AG04450 (cell line): ENCODE results near the gene TSPEAR. TPM values are rescaled to one million over a fixed set of nuclear protein-coding genes. Genes with fewer than 3 reads are reported as not detected.

Experiments
- CTCF ChIA-PET: fragments of 300-600, 350-600 bp; formaldehyde crosslinking; extraction: SDS; loops from one replicate; lab custom pipeline; 2022; ENCODE audit warnings: antibody characterized with exemption, inconsistent platforms; lab: Charles Lee
- POLR2A ChIA-PET: fragments of 350-600 bp; formaldehyde crosslinking; extraction: SDS; loops from one replicate; lab custom pipeline; 2021; ENCODE audit warnings: antibody characterized with exemption, inconsistent platforms; lab: Yijun Ruan, JAX
- DNase-seq: peaks from one replicate; pipeline ENCODE4 v3.0.0-alpha.2; 2011; ENCODE audit warnings: low read depth, low spot score
- H3K27ac ChIP-seq: one replicate; pipeline ENCODE4 v1.5.1; 2012; ENCODE audit warnings: low read depth, low read length, control low read depth
- H3K27me3 ChIP-seq: one replicate; pipeline ENCODE4 v1.6.0; 2012; ENCODE audit warnings: low read length; ENCODE audit not compliant: control insufficient read depth, insufficient read depth
- H3K4me3 ChIP-seq: 2 replicates; pipeline ENCODE4 v1.5.1; 2011; ENCODE audit warnings: mild to moderate bottlenecking, low read depth, low read length, control low read depth
- H3K9me3 ChIP-seq: 2 replicates; pipeline ENCODE4 v1.5.1; 2012; ENCODE audit warnings: low read length; ENCODE audit not compliant: control insufficient read depth, insufficient read depth
- CTCF ChIP-seq: IDR thresholded peaks from 2 replicates; pipeline ENCODE4 v1.5.1; 2011; ENCODE audit warnings: low read depth, low read length, control low read depth, inconsistent platforms
- polyA plus RNA-seq: library from polyadenylated mRNA; depleted of rRNA; stranded (reverse); fragments of >200 nt; gene quantifications from 2 replicates; pipeline ENCODE4 v1.2.3, GENCODE V29; 2011

The TSPEAR gene
- polyA plus RNA-seq, 1 experiment: not detected

GRCh38 chr21:44677881-44678280, 33.5 kb downstream of the TSPEAR start:
- no peak for TF ChIP-seq CTCF
- ChIA-PET POLR2A (no interaction called here), CTCF (no interaction called here)
- no peak overlapping the region for H3K27ac ChIP-seq
- no peaks in the 10 kb centered on the region for H3K9me3 ChIP-seq
- peaks cover 15% of the 10 kb centered on the region for H3K27me3 ChIP-seq
- H3K4me3 ChIP-seq: no peak overlapping the region
- DNase-seq: no peak

GRCh38 chr21:44671911-44672310, 39.5 kb downstream of the TSPEAR start:
- ChIA-PET CTCF (no interaction called here), POLR2A (no interaction called here)
- no peak overlapping the region for H3K4me3 ChIP-seq
- no peak for TF ChIP-seq CTCF
- H3K27me3 ChIP-seq: peaks cover 5% of the 10 kb centered on the region
- no peaks in the 10 kb centered on the region; the same call in 1 of the 2 replicates for H3K9me3 ChIP-seq
- no peak overlapping the region for H3K27ac ChIP-seq
- DNase-seq: no peak

GRCh38 chr21:44670642-44671432, 40.5 kb downstream of the TSPEAR start:
- peaks cover 5% of the 10 kb centered on the region for H3K27me3 ChIP-seq
- ChIA-PET CTCF (no interaction called here), POLR2A (no interaction called here)
- no peak for DNase-seq
- H3K4me3 ChIP-seq: no peak overlapping the region
- H3K27ac ChIP-seq: no peak overlapping the region
- no peaks in the 10 kb centered on the region; the same call in 1 of the 2 replicates for H3K9me3 ChIP-seq
- TF ChIP-seq CTCF: no peak

- Histone ChIP-seq H3K27me3 (peaks cover 2% of the 10 kb centered on the region), H3K9me3 (no peaks in the 10 kb centered on the region; the same call in 1 of the 2 replicates), H3K4me3 (no peak overlapping the region), H3K27ac (no peak overlapping the region)
- CTCF ChIA-PET: interaction anchor here (0.6 kb wide), 1 partner anchor 16 kb away, joined by 4 read pairs; no protein-coding TSS in a partner anchor
- POLR2A ChIA-PET: no interaction called here
- no peak for TF ChIP-seq CTCF
- no peak for DNase-seq
Measured at GRCh38 chr21:44667612-44668011, 43.8 kb downstream of the TSPEAR start.
